Uterus (tissue), 4 donors: ENCODE results near the gene FOXC1. TPM values are rescaled to one million over a fixed set of nuclear protein-coding genes. Genes with fewer than 3 reads are reported as not detected.

Experiments
- DNase-seq, 2 donors: peaks; one replicate each; pipeline ENCODE4 v3.0.0-alpha.2; 2019 to 2020
- H3K27ac ChIP-seq, 2 donors: fragments of 200-600 bp; sonication (generic); 1 replicate in 1 of 2; 2 replicates in 1 of 2; pipeline ENCODE4 v1.5.1; 2016 to 2018
- H3K27me3 ChIP-seq, 2 donors: fragments of 200-600 bp; sonication (generic); one replicate each; pipeline ENCODE4 v1.5.1; 2018 to 2019; ENCODE audit warnings: control low read depth in 1 of 2
- H3K36me3 ChIP-seq, 2 donors: fragments of 200-600 bp; sonication (generic); one replicate each; pipeline ENCODE4 v1.5.1; 2019; ENCODE audit warnings: control low read depth in 1 of 2
- H3K4me1 ChIP-seq, 2 donors: fragments of 200-600 bp; sonication (generic); one replicate each; pipeline ENCODE4 v1.5.1; 2018 to 2019; ENCODE audit warnings: control low read depth in 1 of 2
- H3K4me3 ChIP-seq, 2 donors: fragments of 200-600 bp; sonication (generic); 1 replicate in 1 of 2; 2 replicates in 1 of 2; pipeline ENCODE4 v1.5.1; 2018 to 2019; ENCODE audit warnings: mild to moderate bottlenecking in 1 of 2
- H3K9me3 ChIP-seq, 2 donors: fragments of 200-600 bp; sonication (generic); one replicate each; pipeline ENCODE4 v1.5.1; 2019; ENCODE audit warnings: control low read depth in 1 of 2
- POLR2A ChIP-seq, 2 donors: fragments of 450-650 bp; IDR thresholded peaks; one replicate each; pipeline ENCODE4 v1.6.1; 2016; ENCODE audit warnings: antibody characterized with exemption in 2 of 2, mild to moderate bottlenecking in 1 of 2, moderate library complexity in 1 of 2
- intact Hi-C: fragments of 100-400 bp; cut with DNase I; formaldehyde crosslinking; loops from one replicate; pipeline ENCODE4 v1.15.1; 2023; ENCODE audit warnings: low total_unique reads
- total RNA-seq, 4 donors: library from RNA; depleted of rRNA in 3 of 4; stranded (reverse); fragments of >200 nt in 3 of 4; gene quantifications; one replicate each; pipeline versions ENCODE4 v1.1.0 to v1.2.4, GENCODE V29; 2014 to 2023
- TF ChIP-seq, protein P1 (sequence below), 4 experiments: fragments of 200-600 bp in 2 of 4; fragments of 450-650 bp in 2 of 4; sonication (generic) in 2 of 4; IDR thresholded peaks; one replicate each; pipeline ENCODE4 v1.5.1; 2016 to 2019; ENCODE audit warnings: antibody characterized with exemption in 4 of 4, mild to moderate bottlenecking in 2 of 4, moderate library complexity in 1 of 4
- donor health status: DM: yes; HTN: yes; CAD: no.

The FOXC1 gene
- total RNA-seq, 4 donors from 2014 or later, result 1.8 to 15.2 (median 5.1) TPM

DNA sequence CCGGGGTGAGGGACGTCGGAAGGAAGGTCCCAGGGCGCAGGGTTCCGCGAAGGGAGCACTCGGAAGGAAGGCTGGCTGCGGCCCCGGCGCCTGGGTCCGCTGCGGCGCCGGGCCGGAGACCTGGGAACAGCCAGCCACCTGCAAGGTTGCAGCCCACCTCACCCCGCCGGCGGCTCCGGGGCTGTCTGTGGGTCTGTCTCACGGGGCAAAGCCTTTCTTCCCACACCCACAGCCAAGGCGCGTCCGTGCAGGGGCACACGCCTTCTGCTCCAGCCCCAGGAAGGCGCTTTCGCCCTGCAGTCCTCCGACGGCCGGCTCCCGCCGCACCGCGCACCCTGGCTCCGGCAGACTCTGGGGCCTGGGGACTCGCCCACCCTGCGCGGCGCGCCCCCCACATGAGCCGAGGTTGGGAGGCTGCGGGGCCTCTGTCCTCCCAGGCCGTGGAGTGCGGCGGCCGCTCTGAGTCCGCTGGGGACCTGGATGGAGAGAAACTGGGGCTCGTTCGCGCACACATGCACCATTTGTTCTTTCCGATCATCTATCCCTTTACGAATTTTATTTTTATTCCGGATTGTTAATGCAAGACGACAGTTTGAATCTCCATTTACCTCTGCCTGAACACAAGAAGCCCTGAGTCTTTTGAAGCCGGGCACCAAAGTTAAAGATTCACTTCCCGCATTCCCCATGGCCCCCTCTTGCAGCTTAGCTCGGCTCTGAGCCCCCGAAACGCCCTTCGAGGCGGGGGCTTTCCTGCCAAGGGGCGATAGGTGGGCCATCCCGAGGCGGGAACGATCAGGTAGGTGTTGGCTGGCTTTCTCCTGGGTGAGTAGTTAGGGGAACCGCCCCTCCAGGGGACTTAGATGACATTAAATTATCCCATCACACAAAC, 4.5 kb upstream of the FOXC1 start:
- no peak for DNase-seq
- no peak overlapping the region for H3K27ac ChIP-seq
- peaks cover 32 to 37% of the 10 kb centered on the region in 2 donors for H3K27me3 ChIP-seq
- no peak overlapping the region for H3K4me3 ChIP-seq
- H3K36me3 ChIP-seq, result no peaks in the 10 kb centered on the region
- H3K4me1 ChIP-seq, result peaks cover 0 to 11% of the 10 kb centered on the region in 2 donors
- no peak for TF ChIP-seq POLR2A (IDR thresholded peaks at IDR 0.05)
- TF ChIP-seq, protein P1, sequence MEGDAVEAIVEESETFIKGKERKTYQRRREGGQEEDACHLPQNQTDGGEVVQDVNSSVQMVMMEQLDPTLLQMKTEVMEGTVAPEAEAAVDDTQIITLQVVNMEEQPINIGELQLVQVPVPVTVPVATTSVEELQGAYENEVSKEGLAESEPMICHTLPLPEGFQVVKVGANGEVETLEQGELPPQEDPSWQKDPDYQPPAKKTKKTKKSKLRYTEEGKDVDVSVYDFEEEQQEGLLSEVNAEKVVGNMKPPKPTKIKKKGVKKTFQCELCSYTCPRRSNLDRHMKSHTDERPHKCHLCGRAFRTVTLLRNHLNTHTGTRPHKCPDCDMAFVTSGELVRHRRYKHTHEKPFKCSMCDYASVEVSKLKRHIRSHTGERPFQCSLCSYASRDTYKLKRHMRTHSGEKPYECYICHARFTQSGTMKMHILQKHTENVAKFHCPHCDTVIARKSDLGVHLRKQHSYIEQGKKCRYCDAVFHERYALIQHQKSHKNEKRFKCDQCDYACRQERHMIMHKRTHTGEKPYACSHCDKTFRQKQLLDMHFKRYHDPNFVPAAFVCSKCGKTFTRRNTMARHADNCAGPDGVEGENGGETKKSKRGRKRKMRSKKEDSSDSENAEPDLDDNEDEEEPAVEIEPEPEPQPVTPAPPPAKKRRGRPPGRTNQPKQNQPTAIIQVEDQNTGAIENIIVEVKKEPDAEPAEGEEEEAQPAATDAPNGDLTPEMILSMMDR (IDR thresholded peaks at IDR 0.05), result no peak
- intact Hi-C loops, result loop anchor here (5.0 kb wide), 1 partner anchor 747 kb away; no protein-coding TSS in a partner anchor
- H3K9me3 ChIP-seq, result no peaks in the 10 kb centered on the region

DNA sequence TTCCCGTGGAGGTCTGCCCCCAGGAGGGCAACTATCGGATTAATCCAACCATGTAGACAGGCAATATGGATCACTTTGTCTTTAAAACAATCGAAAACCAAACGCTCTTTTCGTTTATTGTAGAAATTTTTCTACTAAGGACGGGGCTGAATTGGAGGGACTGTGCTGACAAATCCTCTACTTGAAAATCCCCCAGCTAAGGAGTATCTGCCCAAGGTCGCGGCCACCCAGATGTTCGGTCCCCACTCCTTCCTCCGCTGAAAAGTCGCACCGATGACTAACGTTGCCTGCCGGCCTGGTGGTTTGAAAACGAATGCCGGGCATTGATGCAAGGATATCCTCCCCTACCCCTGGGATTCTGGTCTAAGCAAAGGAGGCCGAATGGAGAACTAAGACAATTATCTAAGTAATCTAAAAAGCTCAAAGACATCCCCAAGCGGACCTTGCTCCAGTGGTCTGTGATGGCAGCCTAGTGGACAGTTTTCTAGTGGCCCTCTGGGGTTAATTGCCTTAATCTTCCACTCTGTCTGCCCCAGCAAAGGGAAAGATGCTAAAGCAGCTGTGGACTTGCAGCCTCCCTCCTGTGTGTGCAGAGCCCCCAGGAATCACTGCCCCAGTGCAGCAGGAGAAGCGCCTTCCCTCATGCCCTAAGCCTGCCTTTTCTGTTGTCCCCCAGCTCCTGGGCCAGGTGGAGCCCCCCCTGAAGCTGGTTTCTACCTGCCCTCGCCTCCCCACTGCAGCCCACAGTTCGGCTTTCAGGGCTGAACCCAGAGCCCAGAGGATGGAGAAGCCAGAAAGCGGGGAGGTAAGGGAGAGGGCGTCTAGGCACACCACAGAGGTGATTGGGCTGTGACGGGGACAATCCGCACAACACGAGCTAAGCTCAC, 3.6 kb upstream of the FOXC1 start:
- H3K9me3 ChIP-seq, result no peaks in the 10 kb centered on the region
- H3K4me1 ChIP-seq, result peaks cover 0 to 11% of the 10 kb centered on the region in 2 donors
- no peak overlapping the region for H3K27ac ChIP-seq
- H3K27me3 ChIP-seq, result peaks cover 32 to 37% of the 10 kb centered on the region in 2 donors
- TF ChIP-seq, protein P1 (IDR thresholded peaks at IDR 0.05), result no peak
- no peak for TF ChIP-seq POLR2A (IDR thresholded peaks at IDR 0.05)
- DNase-seq, result no peak
- intact Hi-C loops, result loop anchor here (5.0 kb wide), 1 partner anchor 746 kb away; no protein-coding TSS in a partner anchor
- H3K36me3 ChIP-seq, result no peaks in the 10 kb centered on the region
- no peak overlapping the region for H3K4me3 ChIP-seq

DNA sequence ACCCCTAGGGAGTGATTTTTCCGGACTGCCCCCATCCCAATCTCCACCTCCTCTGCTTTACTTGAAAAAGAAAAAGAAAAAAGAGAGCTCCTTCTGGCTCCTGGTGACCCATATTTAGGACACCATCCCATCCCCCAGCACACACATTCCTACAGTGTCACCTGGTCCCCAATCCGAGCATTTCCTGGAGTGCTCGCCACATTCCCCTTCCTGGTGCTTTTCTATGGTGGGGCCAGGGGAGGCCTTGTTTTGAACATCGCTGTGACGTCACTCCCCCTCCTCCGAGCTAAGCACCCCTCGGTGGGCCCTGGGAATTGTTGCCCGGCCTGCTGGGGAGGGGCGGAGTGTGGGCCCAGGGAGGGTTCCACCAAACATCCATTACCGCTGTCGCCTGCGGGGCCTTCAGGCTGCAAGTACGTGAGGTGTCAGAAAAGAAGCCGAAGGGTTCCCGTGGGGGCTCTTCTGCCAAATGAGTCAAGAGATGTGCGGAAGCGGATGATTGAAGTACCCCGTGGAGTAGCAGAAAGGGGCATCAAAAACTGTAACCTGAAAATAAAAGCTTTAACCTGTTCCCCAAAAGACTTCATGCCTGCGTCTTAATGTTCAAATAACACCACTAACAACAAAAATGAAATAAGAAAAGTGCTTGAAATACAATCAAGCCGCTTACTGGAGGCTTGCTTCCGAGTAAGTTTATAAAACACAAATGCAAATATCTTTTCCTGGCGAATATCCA, 2.8 kb upstream of the FOXC1 start:
- intact Hi-C loops, result loop anchor here (5.0 kb wide), 1 partner anchor 745 kb away; no protein-coding TSS in a partner anchor
- Histone ChIP-seq H3K9me3 (no peaks in the 10 kb centered on the region), H3K4me3 (no peak overlapping the region), H3K36me3 (no peaks in the 10 kb centered on the region), H3K4me1 (peaks cover 0 to 15% of the 10 kb centered on the region in 2 donors), H3K27ac (no peak overlapping the region), H3K27me3 (peaks cover 34 to 40% of the 10 kb centered on the region in 2 donors)
- DNase-seq, result no peak
- no peak for TF ChIP-seq POLR2A (IDR thresholded peaks at IDR 0.05)
- TF ChIP-seq, protein P1 (IDR thresholded peaks at IDR 0.05), result no peak

DNA sequence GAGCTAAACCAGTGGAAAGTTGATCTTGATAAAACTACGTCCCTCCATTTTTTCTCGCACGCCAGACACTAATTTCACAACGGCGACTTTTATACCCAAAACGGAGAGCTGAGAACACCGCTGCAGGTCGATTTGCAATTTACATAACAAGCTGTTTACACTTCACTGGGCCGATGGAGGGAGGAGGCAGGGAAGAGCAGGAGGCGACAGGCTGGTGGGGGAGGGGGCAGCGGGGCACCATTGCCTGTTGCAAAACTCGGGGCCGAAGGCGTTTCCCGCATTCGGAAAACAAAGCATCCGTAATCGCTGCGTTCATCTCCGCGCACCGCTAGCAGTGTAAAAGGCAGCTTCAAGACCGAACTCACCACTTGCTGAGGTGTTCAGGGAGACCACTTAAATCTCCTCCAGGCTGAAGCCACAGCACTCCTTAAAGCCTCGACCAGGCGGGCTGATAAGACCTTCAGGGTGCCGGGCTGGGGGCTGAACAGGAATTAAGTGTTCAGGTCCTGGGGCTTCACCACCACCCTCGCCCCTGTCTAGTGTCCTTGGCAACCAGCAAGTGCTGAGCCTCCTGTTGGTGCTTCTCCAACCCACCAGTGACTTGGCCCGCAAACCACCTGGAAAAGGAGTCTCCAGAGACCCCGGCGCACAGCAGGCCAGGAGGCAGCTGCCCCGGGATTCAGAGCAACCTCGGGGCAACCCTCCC, 2.0 kb upstream of the FOXC1 start:
- DNase-seq, result no peak
- Histone ChIP-seq H3K4me3 (no peak overlapping the region), H3K36me3 (no peaks in the 10 kb centered on the region), H3K27me3 (peaks cover 37 to 47% of the 10 kb centered on the region in 2 donors), H3K27ac (no peak overlapping the region), H3K9me3 (no peaks in the 10 kb centered on the region), H3K4me1 (peaks cover 0 to 17% of the 10 kb centered on the region in 2 donors)
- TF ChIP-seq, protein P1 (IDR thresholded peaks at IDR 0.05), result no peak
- TF ChIP-seq POLR2A (IDR thresholded peaks at IDR 0.05), result no peak
- intact Hi-C loops, result loop anchor here (5.0 kb wide), 1 partner anchor 745 kb away; no protein-coding TSS in a partner anchor
